ENCODE data around the gene CCDC136. TPM values are rescaled to one million over a fixed set of nuclear protein-coding genes. Genes with fewer than 3 reads are reported as not detected.

Gene CCDC136
- total RNA-seq, 1 donor from 2014 or later, result 6.3 TPM

DNA sequence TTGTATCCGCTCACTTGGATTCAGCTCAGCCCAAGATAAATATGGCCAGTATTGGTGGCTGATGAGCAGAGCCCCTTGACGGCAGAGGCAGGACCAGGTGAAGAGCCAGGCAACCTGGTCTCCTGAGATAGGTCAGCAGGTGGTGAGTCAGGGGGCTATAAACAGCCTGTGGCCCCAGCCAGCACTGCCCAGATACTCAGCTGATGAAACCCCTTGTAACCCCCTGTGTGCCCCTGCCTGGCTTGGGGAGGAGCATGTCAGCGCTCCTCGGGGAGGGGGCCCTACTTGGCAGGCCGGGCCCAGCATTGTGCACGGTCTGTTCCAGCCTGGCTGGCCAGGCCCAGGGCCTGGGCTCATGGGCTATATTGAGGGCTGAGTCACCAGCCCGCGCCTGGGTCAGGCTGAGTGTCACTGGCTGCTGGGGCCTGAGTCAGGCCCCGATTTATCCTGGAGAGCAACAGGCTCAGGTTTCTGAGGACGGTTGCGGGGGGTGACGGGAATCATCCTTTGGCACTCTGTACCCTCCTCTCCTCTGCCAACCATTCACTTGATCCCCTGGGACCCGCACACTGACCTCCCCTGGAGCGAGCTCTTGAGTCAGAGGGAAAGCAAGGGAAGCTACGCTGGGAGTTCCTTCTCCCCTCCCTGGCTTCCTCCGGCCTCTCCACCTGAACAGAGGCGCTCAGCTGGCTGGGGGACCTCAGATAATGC, 35.6 kb downstream of the CCDC136 start:
- intact Hi-C loops (cut with DNase I), result no loop called here
- ATAC-seq (peak; percentile 48), DNase-seq (ENCODE audit: missing footprints) (peak; percentile 63)

DNA sequence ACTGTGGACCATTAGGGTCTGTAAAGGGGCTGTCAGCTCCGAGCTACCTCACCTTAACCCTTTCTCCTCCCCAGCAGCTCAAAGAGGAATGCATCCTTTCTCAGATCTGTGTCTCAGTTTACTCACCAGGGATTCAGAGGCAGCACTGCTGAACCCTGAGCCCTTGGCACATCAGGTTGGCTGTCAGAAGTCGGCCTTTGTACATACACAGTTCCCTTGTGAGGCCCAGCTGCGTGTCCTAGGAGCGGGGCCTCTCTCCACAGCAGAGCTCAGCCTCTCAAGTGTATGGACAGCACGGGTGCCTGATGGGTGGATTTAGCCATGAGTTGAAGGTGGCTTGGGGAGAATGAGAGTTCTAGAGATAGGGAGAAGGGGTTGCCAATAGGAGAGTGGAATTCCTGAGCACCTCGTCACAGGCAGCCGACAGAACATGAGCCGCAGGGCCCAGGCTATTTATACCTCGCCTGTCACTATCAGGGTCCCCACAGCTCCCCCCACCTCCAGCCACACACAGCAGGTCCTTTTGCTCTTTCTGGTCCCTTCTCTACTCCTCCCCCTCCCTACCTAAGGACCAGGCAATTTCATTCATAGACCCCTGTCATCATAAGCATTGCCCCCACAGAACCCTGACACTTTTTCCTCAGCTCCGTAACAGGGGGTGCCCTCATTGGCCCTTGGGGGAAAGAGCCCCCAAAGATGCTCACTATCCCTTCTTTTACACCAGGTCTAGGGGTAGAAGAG, 36.4 kb downstream of the CCDC136 start:
- DNase-seq (ENCODE audit: missing footprints) (peak; percentile 71), ATAC-seq (peak; percentile 55)
- intact Hi-C loops (cut with DNase I), result no loop called here

DNA sequence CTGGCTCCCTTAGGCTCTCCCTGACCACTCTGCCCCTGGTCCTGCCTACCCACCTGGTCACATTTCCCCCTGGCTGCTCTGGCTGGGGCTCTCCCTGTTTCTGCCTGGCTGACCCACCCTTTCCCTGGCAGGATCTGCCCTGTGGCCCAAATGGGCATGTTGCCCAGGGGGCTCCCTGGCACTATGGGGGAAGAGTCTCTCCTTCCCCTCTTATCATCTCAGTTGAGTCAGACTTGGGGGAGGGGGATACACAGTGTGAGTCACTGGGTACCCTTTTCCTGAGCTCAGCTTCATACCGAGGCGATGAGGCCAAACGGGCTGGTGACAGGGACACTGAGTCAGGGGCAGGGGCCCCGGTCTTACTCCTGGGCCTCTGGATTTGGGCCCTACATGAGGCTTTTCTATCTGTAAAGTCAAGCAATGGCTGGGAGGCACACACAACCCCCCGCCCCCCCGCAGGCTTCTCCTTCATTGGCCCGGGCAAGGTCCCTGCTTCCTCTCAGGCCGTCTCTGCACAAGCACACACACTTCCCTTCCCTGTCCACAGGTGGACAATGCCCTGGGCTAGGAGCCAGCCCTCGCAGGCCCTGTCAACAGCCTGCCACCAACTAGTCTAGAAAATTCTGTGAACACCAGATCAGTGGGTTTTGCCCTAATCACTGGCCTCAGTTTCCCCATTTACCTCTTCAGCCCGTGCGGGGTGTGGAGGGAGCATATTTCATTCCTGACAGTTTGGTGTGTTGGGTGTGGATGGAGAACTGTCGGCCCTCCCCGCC, 37.8 kb downstream of the CCDC136 start:
- intact Hi-C loops (cut with DNase I), result loop anchor here (2.0 to 5.0 kb wide), 2 partner anchors 39 to 82 kb away; partner anchors contain the start of gene CCDC136
- DNase-seq (ENCODE audit: missing footprints), result peak; percentile 66
- no peak for ATAC-seq

GRCh38 chr7:128830231-128831177, 38.7 kb downstream of the CCDC136 start, which contains the start of gene FLNC:
FLNC (plus strand) TSS chr7:128830406; CDS start chr7:128830638, 232 bp downstream.
- DNase-seq (ENCODE audit: missing footprints) (peak; percentile 80), ATAC-seq (peak; percentile 24)

GRCh38 chr7:128831178-128831993, 39.6 kb downstream of the CCDC136 start:
- intact Hi-C loops (cut with DNase I), result loop anchor here (2.0 to 5.0 kb wide), 2 partner anchors 41 to 84 kb away; partner anchors contain the start of gene CCDC136
- peak; percentile 82 for DNase-seq (ENCODE audit: missing footprints)
- ATAC-seq, result peak; percentile 45

More at GRCh38 chr7:128830231-128831177, 38.7 kb downstream of the CCDC136 start, which contains the start of gene FLNC:
- intact Hi-C loops (cut with DNase I), result loop anchor here (2.0 to 5.0 kb wide), 2 partner anchors 40 to 83 kb away; partner anchors contain the start of gene CCDC136

DNA sequence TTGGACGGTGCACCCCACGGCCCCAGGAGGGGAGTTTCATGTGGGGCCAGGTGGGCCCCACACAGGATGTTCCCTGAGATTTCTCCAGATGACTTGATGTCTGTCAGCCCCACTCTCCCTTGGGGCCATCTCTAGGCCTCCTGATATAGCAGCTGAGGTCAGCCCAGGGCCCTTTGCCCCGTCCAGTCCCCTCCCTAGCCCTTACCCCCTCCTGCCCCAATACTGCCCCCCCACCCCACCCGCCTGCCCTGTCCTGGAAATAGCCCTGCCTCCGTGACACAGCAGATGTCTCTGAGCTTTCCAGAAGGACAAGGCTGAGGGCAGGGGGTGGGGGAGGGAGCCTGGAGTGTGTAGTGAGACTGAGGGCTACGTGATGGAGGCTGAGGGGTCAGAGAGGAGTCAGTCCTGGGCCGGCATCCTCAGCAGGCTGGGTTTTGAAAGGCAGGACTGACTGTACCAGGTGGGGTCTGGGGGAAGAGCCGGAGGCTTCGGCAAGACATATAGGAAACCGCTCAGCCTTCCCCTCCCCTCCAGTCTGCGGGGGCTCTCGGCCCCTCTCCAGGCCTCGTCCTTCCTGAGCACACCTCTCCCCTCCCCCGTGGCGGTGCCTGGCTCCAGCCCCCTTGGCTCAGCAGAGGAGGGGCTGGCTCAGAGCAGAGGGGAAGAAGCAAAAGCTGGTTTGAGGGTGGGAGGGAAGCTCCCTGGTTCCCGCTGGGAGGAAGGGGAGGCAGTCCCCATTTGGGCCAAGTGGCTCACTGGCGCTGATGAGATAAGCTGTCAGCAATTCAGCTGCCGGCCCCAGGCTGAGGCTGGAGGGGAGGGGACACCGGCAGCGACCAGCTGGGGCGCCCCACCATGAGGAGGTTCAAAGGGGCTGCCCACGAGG, 40.5 kb downstream of the CCDC136 start:
- intact Hi-C loops (cut with DNase I), result loop anchor here (2.0 to 5.0 kb wide), 3 partner anchors 29 to 85 kb away; partner anchors contain the start of gene CCDC136
- peak; percentile 77 for DNase-seq (ENCODE audit: missing footprints)
- ATAC-seq, result peak; percentile 40

DNA sequence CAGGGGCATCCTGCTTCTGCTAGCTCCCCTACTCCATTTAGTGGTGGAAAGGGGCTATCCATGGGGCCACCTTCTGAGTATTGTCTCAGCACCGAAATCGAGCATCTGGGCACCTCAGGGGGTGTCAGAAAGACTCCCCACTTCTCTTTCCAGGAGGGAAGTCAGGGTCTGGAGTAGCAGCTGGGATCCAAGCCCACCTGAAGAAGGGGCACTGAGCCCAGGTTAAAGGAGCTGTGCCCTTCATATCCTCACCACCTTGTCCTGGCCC, 41.0 kb downstream of the CCDC136 start:
- intact Hi-C loops (cut with DNase I), result loop anchor here (2.0 to 5.0 kb wide), 2 partner anchors 28 to 86 kb away; no protein-coding TSS in a partner anchor
- DNase-seq (ENCODE audit: missing footprints) (no peak), ATAC-seq (no peak)

GRCh38 chr7:128833148-128833945, 41.6 kb downstream of the CCDC136 start:
- DNase-seq (ENCODE audit: missing footprints), result peak; percentile 86
- intact Hi-C loops (cut with DNase I), result loop anchor here (2.0 to 5.0 kb wide), 2 partner anchors 27 to 86 kb away; no protein-coding TSS in a partner anchor
- ATAC-seq, result peak; percentile 27

DNA sequence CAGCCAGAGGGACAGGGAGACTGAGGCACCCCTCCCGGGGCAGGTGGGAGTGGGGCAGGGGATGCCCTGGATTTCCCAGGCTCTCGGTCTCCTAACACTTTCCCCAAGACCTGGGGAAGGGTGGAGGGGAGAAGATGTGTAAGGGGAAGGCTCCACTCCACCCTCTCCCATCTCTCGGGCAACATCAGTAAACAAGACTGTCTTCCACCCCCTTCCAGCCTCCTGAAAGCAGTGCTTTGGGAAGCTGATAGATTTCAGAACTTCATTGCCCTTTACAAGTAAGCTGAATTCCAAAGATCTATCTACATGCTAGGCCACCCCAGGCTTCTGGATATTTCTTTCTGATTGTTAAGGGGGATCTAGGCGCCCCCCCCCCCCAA, 42.2 kb downstream of the CCDC136 start:
- ATAC-seq (no peak), DNase-seq (ENCODE audit: missing footprints) (no peak)

DNA sequence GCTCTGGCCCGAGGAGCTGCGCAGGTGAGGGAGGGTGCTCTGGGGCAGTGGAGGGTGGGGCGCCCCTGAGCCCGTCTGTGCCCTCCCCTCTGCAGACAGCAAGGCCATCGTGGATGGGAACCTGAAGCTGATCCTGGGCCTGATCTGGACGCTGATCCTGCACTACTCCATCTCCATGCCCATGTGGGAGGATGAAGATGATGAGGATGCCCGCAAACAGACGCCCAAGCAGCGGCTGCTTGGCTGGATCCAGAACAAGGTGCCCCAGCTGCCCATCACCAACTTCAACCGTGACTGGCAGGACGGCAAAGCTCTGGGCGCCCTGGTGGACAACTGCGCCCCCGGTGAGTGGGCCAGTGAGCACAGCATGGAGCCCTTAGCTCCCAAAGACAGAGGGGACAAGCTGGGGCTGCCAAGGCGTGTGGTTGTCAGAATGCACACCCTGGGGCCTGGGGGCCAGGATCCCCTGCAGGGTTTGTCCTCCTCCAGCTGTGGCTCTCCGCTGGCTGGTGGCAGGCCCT, 43.5 kb downstream of the CCDC136 start:
- intact Hi-C loops (cut with DNase I), result no loop called here
- ATAC-seq (no peak), DNase-seq (ENCODE audit: missing footprints) (peak; percentile 59)

More for the DNA sequence above, 42.2 kb downstream of the CCDC136 start:
- intact Hi-C loops (cut with DNase I), result loop anchor here (2.0 to 5.0 kb wide), 2 partner anchors 27 to 87 kb away; no protein-coding TSS in a partner anchor

DNA sequence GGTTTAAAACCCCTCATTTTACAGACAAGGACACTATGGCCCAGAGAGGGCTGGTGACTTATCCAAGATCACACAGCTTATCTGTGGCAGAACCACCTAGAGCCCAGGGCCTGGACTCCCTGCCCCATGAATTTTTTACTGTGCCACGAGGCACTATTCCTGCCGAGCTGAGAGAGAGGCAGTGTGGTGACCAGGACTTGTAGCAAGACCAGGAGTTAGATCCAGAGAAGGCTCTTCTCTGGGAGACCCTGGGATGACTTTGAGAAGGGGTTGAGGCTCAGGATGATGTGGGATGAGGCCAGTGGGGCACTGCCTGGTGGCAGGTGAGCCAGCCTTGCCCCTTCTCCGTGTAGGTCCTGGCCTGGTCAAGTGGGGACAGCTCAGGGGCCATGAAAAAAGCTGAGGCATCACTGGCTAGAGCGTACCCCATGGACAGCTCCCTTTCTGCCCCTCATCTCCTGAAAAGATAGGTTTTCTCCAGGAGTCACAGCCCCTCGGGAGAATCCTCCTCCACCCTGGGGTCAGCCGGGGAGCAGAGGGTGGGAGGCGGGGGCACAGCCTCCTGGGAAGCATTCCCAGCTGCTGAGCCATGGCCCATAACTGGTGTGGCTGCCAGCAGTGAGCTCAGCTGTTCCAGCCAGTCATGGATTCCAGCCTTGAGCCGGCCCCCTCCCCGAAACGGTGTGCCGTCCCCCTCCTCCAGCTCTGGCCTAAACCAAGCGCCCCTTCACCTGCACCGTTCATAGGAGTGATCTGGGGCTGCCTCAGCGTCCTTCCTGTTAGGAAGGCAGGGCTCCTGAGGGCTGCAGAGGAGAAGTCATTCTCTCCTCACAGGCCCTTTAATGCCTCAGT, 44.2 kb downstream of the CCDC136 start:
- intact Hi-C loops (cut with DNase I), result no loop called here
- peak; percentile 64 for DNase-seq (ENCODE audit: missing footprints)
- no peak for ATAC-seq

DNA sequence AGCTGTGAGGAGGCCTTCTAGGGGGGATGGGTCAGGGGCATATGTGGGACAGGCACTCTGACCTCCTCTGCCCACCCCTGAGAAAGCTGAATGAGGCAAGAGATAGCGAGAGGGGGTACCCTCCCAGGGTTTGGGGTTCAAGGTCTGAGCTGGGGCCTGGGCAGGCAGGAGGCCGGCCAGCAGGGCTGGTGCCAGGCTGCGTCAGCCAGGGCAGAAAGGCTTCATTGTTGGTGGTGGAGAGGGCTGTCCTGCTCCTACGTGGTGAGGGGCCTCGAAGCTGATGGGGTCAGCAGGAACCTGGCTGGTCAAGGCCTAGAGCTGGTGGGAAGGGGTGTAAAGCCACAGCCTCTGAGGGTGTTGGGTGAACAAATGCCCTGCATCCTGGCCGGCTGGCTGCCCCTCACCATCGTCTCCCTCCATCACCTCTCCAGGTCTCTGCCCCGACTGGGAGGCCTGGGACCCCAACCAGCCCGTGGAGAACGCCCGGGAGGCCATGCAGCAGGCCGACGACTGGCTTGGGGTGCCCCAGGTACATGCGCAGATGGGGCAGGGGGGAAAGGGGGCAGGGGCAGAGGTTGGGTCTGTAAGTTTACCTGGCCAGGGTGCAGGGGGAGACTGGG, 45.1 kb downstream of the CCDC136 start:
- no peak for ATAC-seq
- intact Hi-C loops (cut with DNase I), result no loop called here
- DNase-seq (ENCODE audit: missing footprints), result peak; percentile 40

- ATAC-seq (no peak), DNase-seq (ENCODE audit: missing footprints) (peak; percentile 56)
- intact Hi-C loops (cut with DNase I), result no loop called here
Observed at GRCh38 chr7:128837521-128837921, 45.8 kb downstream of the CCDC136 start.
